A673 (cell line): ENCODE results near the gene LRTM1. TPM values are rescaled to one million over a fixed set of nuclear protein-coding genes. Genes with fewer than 3 reads are reported as not detected.

Experiments
- BruUV-seq: library from RNA; stranded (reverse); fragments of 400-500 nt; replicated peaks from 2 replicates; lab custom pipeline; 2021; lab: Mats Ljungman, UMichigan
- CTCF ChIA-PET: fragments of 300-600 bp; sonication (Branson Sonifier 250); formaldehyde crosslinking; loops from one replicate; lab custom pipeline; 2022; ENCODE audit warnings: antibody characterized with exemption; lab: Charles Lee
- POLR2A ChIA-PET: fragments of 300-600 bp; sonication (Branson Sonifier 250); formaldehyde crosslinking; loops from one replicate; lab custom pipeline; 2022; ENCODE audit warnings: antibody characterized with exemption; ENCODE audit not compliant: low non-redundant PET; lab: Charles Lee
- DNase-seq: peaks from one replicate; pipeline ENCODE4 v3.0.0-alpha.2; 2015; ENCODE audit warnings: low spot score
- H3K27ac ChIP-seq: fragments of 200-600 bp; sonication (generic); 2 replicates; pipeline ENCODE4 v1.5.1; 2016; ENCODE audit warnings: mixed run types, low read depth, mild to moderate bottlenecking, mixed read lengths, antibody characterized with exemption, low read length; ENCODE audit not compliant: poor library complexity, severe bottlenecking
- H3K27me3 ChIP-seq: fragments of 200-600 bp; sonication (generic); replicated peaks from 2 replicates; pipeline ENCODE4 v1.6.1; 2017; ENCODE audit warnings: mixed run types, low read depth, mild to moderate bottlenecking, mixed read lengths, antibody characterized with exemption, low read length; ENCODE audit not compliant: insufficient read depth, poor library complexity
- H3K36me3 ChIP-seq: fragments of 200-600 bp; sonication (generic); 2 replicates; pipeline ENCODE4 v1.6.1; 2016; ENCODE audit warnings: mixed run types, mild to moderate bottlenecking, mixed read lengths, antibody characterized with exemption, low read length; ENCODE audit not compliant: insufficient read depth, poor library complexity, severe bottlenecking
- H3K4me1 ChIP-seq: fragments of 200-600 bp; sonication (generic); 2 replicates; pipeline ENCODE4 v1.6.1; 2017; ENCODE audit warnings: mixed run types, mild to moderate bottlenecking, mixed read lengths, antibody characterized with exemption, low read length; ENCODE audit not compliant: insufficient read depth, poor library complexity, severe bottlenecking
- H3K4me3 ChIP-seq: fragments of 200-600 bp; sonication (generic); 2 replicates; pipeline ENCODE4 v1.5.1; 2016; ENCODE audit warnings: low read depth, mixed run types, mild to moderate bottlenecking, mixed read lengths, low read length; ENCODE audit not compliant: poor library complexity, severe bottlenecking
- H3K9me3 ChIP-seq: fragments of 200-600 bp; sonication (generic); 2 replicates; pipeline ENCODE4 v1.6.1; 2016; ENCODE audit warnings: mixed run types, low read depth, mild to moderate bottlenecking, mixed read lengths, antibody characterized with exemption, low read length; ENCODE audit not compliant: poor library complexity, severe bottlenecking
- CTCF ChIP-seq: fragments of 300-800, 200-600 bp; sonication (generic); conservative IDR thresholded peaks from 2 replicates; pipeline ENCODE4 v1.5.1; 2017; ENCODE audit warnings: low read depth, mild to moderate bottlenecking, antibody characterized with exemption, low read length, moderate library complexity, mixed read lengths
- EZH2 ChIP-seq: fragments of 200-600 bp; sonication (generic); IDR thresholded peaks from 2 replicates; pipeline ENCODE4 v1.6.1; 2017; ENCODE audit warnings: borderline replicate concordance, low read depth, mild to moderate bottlenecking, mixed read lengths, antibody characterized with exemption, low read length; ENCODE audit not compliant: poor library complexity, severe bottlenecking
- intact Hi-C: fragments of 100-400 bp; cut with micrococcal nuclease; formaldehyde crosslinking; loops from one replicate; pipeline ENCODE4 v1.10.0; 2022; ENCODE audit not compliant: unreplicated experiment
- total RNA-seq: library from RNA; stranded (reverse); gene quantifications from 2 replicates; pipeline ENCODE4 v1.2.3, GENCODE V29; 2021

Gene LRTM1
- total RNA-seq, 1 experiment from 2014 or later, result not detected

- ChIA-PET POLR2A (no interaction called here), CTCF (no interaction called here)
- DNase-seq, result no peak
- BruUV-seq, result no TSS peak
- Histone ChIP-seq H3K4me3 (no peak overlapping the region), H3K27me3 (no peaks in the 10 kb centered on the region), H3K4me1 (no peaks in the 10 kb centered on the region), H3K9me3 (no peaks in the 10 kb centered on the region), H3K36me3 (no peaks in the 10 kb centered on the region), H3K27ac (no peak overlapping the region)
- TF ChIP-seq CTCF, result no peak
- TF ChIP-seq EZH2, result no peak
- intact Hi-C loops, result no loop called here
These were observed 56.0 kb downstream of the LRTM1 start for GRCh38 chr3:54871867-54872266.

- no peaks in the 10 kb centered on the region for H3K4me1 ChIP-seq
- H3K4me3 ChIP-seq, result no peak overlapping the region
- H3K9me3 ChIP-seq, result no peaks in the 10 kb centered on the region
- intact Hi-C loops, result no loop called here
- no peak overlapping the region for H3K27ac ChIP-seq
- no TSS peak for BruUV-seq
- TF ChIP-seq CTCF (peak; percentile 38), EZH2 (no peak)
- ChIA-PET POLR2A (no interaction called here), CTCF (no interaction called here)
- peak; percentile 11 for DNase-seq
- H3K36me3 ChIP-seq, result no peaks in the 10 kb centered on the region
- no peaks in the 10 kb centered on the region for H3K27me3 ChIP-seq
These were observed 57.4 kb downstream of the LRTM1 start for GRCh38 chr3:54870423-54870822.
